Caco-2 (cell line): ENCODE data around the gene TSPAN17. TPM values are rescaled to one million over a fixed set of nuclear protein-coding genes. Genes with fewer than 3 reads are reported as not detected.

Source experiments
- BruUV-seq: library from RNA; stranded (reverse); fragments of 400-500 nt; replicated peaks from 2 replicates; lab custom pipeline; 2021; lab: Mats Ljungman, UMichigan
- CTCF ChIA-PET: fragments of 300-600 bp; sonication (Branson Sonifier 250); formaldehyde crosslinking; loops from one replicate; lab custom pipeline; 2022; ENCODE audit warnings: antibody characterized with exemption; lab: Charles Lee
- POLR2A ChIA-PET: fragments of 300-600 bp; sonication (Branson Sonifier 250); formaldehyde crosslinking; loops from one replicate; lab custom pipeline; 2022; ENCODE audit warnings: antibody characterized with exemption; lab: Charles Lee
- DNase-seq, 2 experiments: peaks; one replicate each; pipeline versions ENCODE4 v3.0.0 to v3.0.0-alpha.2; 2020 to 2022
- H3K27me3 ChIP-seq: replicated peaks from 2 replicates; pipeline ENCODE4 v1.6.0; 2011; ENCODE audit warnings: low read length; ENCODE audit not compliant: control insufficient read depth, insufficient read depth
- H3K36me3 ChIP-seq: 2 replicates; pipeline ENCODE4 v1.5.1; 2011; ENCODE audit warnings: low read length; ENCODE audit not compliant: control insufficient read depth, insufficient read depth
- H3K4me1 ChIP-seq: fragments of 250-450 bp; sonication (Bioruptor Pico); 2 replicates; pipeline ENCODE4 v1.5.1; 2020; ENCODE audit warnings: mild to moderate bottlenecking
- H3K4me3 ChIP-seq: 2 replicates; pipeline ENCODE4 v1.5.1; 2011; ENCODE audit warnings: low read depth, mild to moderate bottlenecking, control low read depth, low read length
- H3K9me3 ChIP-seq: fragments of 250-450 bp; sonication (Bioruptor Pico); 2 replicates; pipeline ENCODE4 v1.5.1; 2020; ENCODE audit warnings: mild to moderate bottlenecking, moderate library complexity
- H3K27ac Mint-ChIP-seq: one replicate; pipeline ENCODE4 v1.8.0; 2022; ENCODE audit warnings: mixed read lengths; ENCODE audit not compliant: unreplicated experiment
- H3K27me3 Mint-ChIP-seq: one replicate; pipeline ENCODE4 v1.8.0; 2022; ENCODE audit warnings: mixed read lengths; ENCODE audit not compliant: insufficient read depth, unreplicated experiment
- H3K36me3 Mint-ChIP-seq: one replicate; pipeline ENCODE4 v1.8.0; 2022; ENCODE audit warnings: mild to moderate bottlenecking, mixed read lengths; ENCODE audit not compliant: insufficient read depth, unreplicated experiment
- H3K4me1 Mint-ChIP-seq: one replicate; pipeline ENCODE4 v1.8.0; 2022; ENCODE audit warnings: low read depth, mixed read lengths; ENCODE audit not compliant: unreplicated experiment
- H3K4me3 Mint-ChIP-seq: one replicate; pipeline ENCODE4 v1.8.0; 2022; ENCODE audit warnings: mild to moderate bottlenecking, moderate library complexity, mixed read lengths; ENCODE audit not compliant: unreplicated experiment
- H3K9me3 Mint-ChIP-seq: one replicate; pipeline ENCODE4 v1.8.0; 2022; ENCODE audit warnings: mixed read lengths; ENCODE audit not compliant: unreplicated experiment
- intact Hi-C: fragments of 100-400 bp; cut with micrococcal nuclease; formaldehyde crosslinking; loops from one replicate; pipeline ENCODE4 v1.10.0; 2022; ENCODE audit not compliant: unreplicated experiment
- total RNA-seq: library from RNA; stranded (reverse); gene quantifications from 2 replicates; pipeline ENCODE4 v1.2.3, GENCODE V29; 2022
- TF ChIP-seq, protein P1 (sequence below), 2 experiments: fragments of 200-600 bp in 1 of 2; IDR thresholded peaks; 1 replicate in 1 of 2; 2 replicates in 1 of 2; pipeline versions ENCODE4 v1.5.1 to v1.8.0; 2011 to 2022; ENCODE audit warnings: antibody characterized with exemption in 1 of 2, control low read depth in 1 of 2, inconsistent platforms in 1 of 2, low read depth in 1 of 2, low read length in 1 of 2, mild to moderate bottlenecking in 1 of 2, moderate library complexity in 1 of 2; ENCODE audit not compliant: insufficient read depth in 1 of 2, severe bottlenecking in 1 of 2, unreplicated experiment in 1 of 2

The TSPAN17 gene
- total RNA-seq, 1 experiment from 2014 or later = 20.5 TPM

DNA sequence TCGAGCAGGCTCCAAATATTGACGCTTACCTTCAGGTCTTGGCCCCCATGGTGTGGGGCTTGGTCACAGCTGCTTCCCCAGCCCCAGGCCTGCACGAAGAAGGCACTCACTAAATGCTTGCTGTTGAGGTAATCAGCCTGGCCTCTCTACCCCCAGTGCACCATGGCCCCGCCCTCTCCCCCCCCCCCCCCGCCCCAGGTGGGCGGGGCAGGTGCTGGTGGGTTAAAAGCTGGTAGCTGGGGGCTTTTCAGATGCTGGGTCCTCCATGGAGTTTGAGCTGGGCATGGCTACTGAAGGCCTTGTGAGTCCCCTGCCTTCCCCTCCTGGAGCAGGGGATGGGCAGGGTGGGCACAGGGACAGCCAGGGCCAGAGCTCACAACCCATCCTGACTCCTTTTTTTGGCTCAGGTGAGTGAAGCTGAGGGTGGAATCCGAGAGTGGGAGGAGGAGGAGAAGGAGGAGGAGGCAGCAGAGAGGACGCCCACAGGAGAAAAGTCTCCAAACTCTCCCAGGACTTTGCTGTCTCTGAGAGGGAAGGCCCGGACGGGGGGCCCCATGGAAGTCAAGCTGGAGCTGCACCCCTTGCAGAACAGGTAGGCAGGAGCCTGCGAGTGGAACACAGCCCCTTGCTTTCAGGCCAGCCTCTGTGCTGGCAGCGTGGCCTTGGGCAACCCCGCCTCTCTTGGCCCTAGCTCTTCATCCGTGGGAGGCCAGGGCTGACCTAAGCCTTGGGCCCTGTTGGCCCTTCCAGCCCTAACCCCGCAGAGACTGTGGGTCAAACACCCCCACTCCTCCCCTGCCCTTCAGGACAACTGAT, 4.4 kb upstream of the TSPAN17 start:
- Histone ChIP-seq H3K36me3 (no peaks in the 10 kb centered on the region), H3K4me3 (no peak overlapping the region), H3K4me1 (peaks cover 5% of the 10 kb centered on the region; the same call in 1 of the 2 replicates), H3K27me3 (no peaks in the 10 kb centered on the region; the same call in 1 of the 2 replicates), H3K9me3 (no peaks in the 10 kb centered on the region)
- Mint-ChIP-seq H3K4me1 (no peaks in the 10 kb centered on the region), H3K4me3 (no peak overlapping the region), H3K27ac (no peak overlapping the region), H3K9me3 (no peaks in the 10 kb centered on the region), H3K27me3 (peaks cover 10% of the 10 kb centered on the region), H3K36me3 (peaks cover 4% of the 10 kb centered on the region)
- BruUV-seq = no TSS peak
- DNase-seq = no peak
- CTCF ChIA-PET = no interaction called here
- intact Hi-C loops = no loop called here
- POLR2A ChIA-PET = no interaction called here
- TF ChIP-seq, protein P1, sequence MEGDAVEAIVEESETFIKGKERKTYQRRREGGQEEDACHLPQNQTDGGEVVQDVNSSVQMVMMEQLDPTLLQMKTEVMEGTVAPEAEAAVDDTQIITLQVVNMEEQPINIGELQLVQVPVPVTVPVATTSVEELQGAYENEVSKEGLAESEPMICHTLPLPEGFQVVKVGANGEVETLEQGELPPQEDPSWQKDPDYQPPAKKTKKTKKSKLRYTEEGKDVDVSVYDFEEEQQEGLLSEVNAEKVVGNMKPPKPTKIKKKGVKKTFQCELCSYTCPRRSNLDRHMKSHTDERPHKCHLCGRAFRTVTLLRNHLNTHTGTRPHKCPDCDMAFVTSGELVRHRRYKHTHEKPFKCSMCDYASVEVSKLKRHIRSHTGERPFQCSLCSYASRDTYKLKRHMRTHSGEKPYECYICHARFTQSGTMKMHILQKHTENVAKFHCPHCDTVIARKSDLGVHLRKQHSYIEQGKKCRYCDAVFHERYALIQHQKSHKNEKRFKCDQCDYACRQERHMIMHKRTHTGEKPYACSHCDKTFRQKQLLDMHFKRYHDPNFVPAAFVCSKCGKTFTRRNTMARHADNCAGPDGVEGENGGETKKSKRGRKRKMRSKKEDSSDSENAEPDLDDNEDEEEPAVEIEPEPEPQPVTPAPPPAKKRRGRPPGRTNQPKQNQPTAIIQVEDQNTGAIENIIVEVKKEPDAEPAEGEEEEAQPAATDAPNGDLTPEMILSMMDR (IDR thresholded peaks at IDR 0.05; ENCODE audit: insufficient read depth in 1 of 2, low read depth in 1 of 2, low read length in 1 of 2, severe bottlenecking in 1 of 2, unreplicated experiment in 1 of 2) = no peak

- peaks cover 10% of the 10 kb centered on the region for H3K4me1 ChIP-seq
- CTCF ChIA-PET = no interaction called here
- no peaks in the 10 kb centered on the region for H3K9me3 ChIP-seq
- Mint-ChIP-seq H3K4me3 (no peak overlapping the region), H3K9me3 (no peaks in the 10 kb centered on the region), H3K4me1 (no peaks in the 10 kb centered on the region), H3K27me3 (peaks cover 4% of the 10 kb centered on the region), H3K27ac (no peak overlapping the region), H3K36me3 (peaks cover 4% of the 10 kb centered on the region)
- H3K4me3 ChIP-seq = no peak overlapping the region
- intact Hi-C loops = no loop called here
- POLR2A ChIA-PET = no interaction called here
- DNase-seq = no peak
- TF ChIP-seq, protein P1 (IDR thresholded peaks at IDR 0.05; ENCODE audit: insufficient read depth in 1 of 2, low read depth in 1 of 2, low read length in 1 of 2, severe bottlenecking in 1 of 2, unreplicated experiment in 1 of 2) = no peak
- BruUV-seq = no TSS peak
- no peaks in the 10 kb centered on the region; the same call in 1 of the 2 replicates for H3K27me3 ChIP-seq
- H3K36me3 ChIP-seq = no peaks in the 10 kb centered on the region
Measured at GRCh38 chr5:176643491-176644219, 3.6 kb upstream of the TSPAN17 start.

- DNase-seq = no peak
- Histone ChIP-seq H3K9me3 (no peaks in the 10 kb centered on the region), H3K4me3 (no peak overlapping the region), H3K4me1 (peaks cover 10% of the 10 kb centered on the region), H3K27me3 (no peaks in the 10 kb centered on the region), H3K36me3 (no peaks in the 10 kb centered on the region)
- Mint-ChIP-seq H3K27ac (no peak overlapping the region), H3K9me3 (no peaks in the 10 kb centered on the region), H3K4me1 (no peaks in the 10 kb centered on the region), H3K4me3 (no peak overlapping the region), H3K36me3 (peaks cover 4% of the 10 kb centered on the region), H3K27me3 (peaks cover 4% of the 10 kb centered on the region)
- TF ChIP-seq, protein P1 (IDR thresholded peaks at IDR 0.05; ENCODE audit: insufficient read depth in 1 of 2, low read depth in 1 of 2, low read length in 1 of 2, severe bottlenecking in 1 of 2, unreplicated experiment in 1 of 2) = no peak
- BruUV-seq = no TSS peak
- intact Hi-C loops = no loop called here
- ChIA-PET POLR2A (no interaction called here), CTCF (interaction anchor here (3.4 kb wide), 1 partner anchor 16 kb away, joined by 34 read pairs; no protein-coding TSS in a partner anchor)
Measured at GRCh38 chr5:176644294-176644693, 3.0 kb upstream of the TSPAN17 start.
